Measurements from ENCODE around the gene SMIM1.

GRCh38 chr1:3743826-3744225, 28.7 kb upstream of the SMIM1 start:
- TF ChIP-seq CTCF (optimal IDR thresholded peaks at IDR 0.05 in 1 of 3, IDR thresholded peaks at IDR 0.05 in 1 of 3, conservative IDR thresholded peaks at IDR 0.05 in 1 of 3; ENCODE audit: extremely low read depth in 1 of 3, insufficient read depth in 2 of 3, low read length in 3 of 3): no peak
- no peak for TF ChIP-seq EZH2 (IDR thresholded peaks at IDR 0.05; ENCODE audit: low read length)
